Measurements from ENCODE around the gene LRRC3.

LRRC3 gene

DNA sequence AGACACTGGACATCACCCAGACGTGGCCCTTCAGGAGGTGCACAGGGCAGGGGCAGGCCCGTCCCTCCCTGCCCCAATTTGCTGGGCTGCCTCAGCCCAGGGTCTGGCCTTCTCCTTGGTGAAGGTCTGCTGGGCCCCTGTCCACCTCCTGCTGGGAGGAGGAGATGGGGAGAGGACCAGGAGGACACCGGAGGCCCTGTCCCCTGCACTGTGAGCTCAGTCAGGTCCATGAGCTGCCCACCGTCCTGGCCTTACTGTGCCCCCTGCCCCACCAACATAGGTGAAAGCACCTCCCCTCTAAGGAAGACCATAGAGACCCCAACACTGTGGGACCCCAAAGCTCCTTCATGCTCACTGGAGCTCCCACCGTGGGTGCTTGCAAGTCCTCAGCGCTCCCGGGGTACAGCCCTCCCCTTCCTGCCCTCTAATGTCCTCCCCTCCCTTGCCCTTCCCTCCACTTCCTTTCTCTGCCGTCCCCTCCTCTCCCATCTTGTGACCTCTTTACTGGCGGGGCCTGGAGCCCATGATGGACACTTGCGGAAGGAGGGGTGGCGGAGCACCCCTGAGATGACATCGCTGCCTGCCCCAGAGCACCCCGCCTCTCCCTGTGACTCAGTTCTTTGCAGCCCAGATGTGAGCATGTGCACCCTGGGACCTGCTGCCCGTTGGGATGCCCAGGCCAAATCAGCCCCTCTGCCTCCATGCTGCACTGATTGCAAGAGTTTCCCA, 4.6 kb downstream of the LRRC3 start:
- DNase-seq, result no peak

DNA sequence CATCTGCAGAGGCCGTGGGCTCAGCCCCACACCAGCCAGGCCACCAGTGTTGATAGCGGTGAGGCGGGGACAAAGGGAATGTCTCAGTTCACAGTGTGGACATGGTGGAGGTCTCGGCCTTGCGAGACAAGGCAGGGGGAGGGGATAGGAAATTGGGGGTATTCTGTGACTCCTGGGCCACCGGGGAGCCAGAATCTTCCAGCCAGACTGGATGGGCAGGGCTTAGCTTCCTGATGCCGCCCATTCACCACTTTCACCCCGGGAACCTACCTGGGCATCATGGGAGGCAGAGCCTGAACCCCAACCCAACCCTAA, 5.1 kb downstream of the LRRC3 start:
- no peak for DNase-seq

DNA sequence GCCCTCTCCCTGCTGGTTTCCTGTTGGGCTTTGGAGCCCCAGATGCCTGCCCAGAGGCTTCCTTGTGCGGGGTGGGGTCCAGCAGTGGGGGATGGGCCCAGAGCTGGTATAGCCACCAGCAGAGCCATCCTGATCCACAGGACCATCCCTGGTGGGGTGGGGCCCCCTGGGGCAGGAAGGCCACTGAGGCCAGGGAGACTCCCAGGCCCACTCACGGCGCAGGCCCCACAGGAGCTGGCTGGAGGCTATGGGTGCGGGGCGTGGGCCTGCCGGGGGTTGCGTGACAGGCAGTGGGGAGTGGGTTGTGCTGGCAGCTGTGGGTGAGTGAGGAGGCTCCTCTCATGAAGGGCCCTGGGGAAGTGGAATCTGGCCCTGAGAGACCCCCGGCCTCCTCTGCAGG, 5.7 kb downstream of the LRRC3 start:
- DNase-seq, result no peak

DNA sequence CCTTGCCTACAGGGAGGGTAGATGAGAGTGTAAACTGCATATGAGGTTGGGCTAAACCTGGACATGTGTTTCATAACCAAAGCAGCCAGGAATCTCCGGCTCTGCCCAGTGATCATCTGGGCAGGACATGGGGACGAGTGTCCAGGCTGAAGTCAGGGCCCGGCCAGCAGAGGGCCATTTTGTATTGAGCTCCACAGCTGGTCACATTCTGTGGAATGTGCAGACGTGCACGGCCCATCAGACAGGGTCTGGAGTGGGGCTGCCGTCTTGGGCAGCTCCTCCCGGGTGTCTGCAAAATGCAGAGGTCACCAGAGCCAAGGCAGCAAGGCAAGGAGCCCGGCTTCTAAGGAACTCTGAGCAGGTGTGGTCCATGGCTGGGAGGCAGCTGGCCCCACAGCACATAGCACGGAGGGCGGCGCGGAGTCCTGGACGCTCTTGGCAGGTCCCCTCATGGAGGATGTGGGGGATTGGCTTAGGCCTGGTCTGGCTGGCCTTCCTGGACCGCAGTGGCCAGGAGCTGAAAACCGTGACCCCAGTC, 6.2 kb downstream of the LRRC3 start:
- no peak for DNase-seq

DNA sequence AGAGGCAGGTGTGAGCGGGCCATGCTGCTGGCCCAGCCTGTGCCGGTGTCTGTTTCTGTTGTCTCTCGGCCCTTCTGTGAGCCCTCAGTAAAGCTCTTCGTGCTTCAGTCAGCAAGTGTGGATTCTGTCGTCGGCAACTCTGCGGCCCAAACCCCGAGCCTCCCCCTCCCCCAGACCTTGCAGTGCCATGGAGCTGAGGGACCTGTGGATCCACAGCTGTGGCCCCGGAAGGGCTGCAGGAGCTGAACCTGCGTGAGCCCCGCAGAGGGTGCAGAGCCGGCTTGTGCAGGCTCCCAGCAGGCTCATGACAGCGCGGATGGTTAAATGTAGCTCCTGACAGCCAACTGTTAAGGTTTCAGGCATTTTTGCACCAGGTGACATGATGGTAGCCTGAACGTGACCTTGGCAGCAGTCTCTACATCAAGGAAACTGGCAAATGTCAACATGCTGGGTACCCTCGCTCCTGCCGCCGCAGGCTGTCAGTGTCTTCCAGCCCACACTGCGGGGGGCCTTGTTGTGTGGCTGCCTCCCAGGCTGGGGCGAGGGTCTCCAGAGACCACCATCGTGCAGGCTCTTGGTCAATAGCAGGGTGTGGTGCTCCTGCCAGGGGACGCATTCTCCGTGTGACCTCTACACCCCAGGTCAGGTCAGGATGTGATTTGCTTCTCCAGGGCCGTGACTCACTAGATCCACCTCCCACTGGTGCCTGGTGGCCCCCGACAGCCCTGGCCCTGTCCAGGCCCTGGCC, 7.0 kb downstream of the LRRC3 start:
- no peak for DNase-seq

DNA sequence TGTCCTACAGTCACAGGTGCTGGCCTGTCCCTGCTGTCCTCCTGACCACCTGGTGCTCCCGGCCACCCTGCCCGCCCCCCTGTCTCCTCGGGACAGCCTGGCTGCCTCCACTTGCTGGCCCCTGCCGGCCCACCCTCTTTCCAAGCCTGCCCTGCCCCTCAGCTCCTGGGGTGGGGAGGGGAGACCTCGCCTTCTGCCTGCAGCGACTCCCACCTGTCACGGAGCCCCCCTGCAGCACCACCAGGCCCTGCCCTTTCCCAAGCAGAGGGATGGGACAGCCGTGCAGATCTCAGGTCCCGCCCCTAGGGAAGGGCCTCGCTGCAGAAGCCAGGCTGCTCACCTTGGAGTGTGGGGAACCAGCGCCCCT, 7.5 kb downstream of the LRRC3 start:
- DNase-seq, result no peak

DNA sequence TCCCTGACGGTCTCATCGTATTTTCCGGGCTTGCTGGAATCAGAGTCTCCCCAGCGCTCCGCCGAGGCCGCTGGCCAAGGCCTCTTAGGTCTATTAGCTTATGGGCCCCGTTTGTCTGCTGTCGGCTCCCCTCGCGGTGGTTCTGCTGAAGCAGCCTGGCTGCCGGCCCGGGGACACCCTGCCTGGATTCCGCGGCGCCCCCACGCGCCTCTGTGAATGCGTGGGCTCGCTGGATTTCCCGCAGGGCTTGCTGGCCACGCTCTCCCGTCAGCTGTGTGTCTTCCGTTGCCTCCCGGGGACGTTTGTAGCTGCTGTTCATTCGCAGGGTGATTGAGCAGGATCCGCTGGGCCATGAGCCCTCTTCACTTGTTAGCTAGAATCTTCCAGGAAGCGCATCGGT, 8.4 kb downstream of the LRRC3 start:
- DNase-seq, result no peak

DNA sequence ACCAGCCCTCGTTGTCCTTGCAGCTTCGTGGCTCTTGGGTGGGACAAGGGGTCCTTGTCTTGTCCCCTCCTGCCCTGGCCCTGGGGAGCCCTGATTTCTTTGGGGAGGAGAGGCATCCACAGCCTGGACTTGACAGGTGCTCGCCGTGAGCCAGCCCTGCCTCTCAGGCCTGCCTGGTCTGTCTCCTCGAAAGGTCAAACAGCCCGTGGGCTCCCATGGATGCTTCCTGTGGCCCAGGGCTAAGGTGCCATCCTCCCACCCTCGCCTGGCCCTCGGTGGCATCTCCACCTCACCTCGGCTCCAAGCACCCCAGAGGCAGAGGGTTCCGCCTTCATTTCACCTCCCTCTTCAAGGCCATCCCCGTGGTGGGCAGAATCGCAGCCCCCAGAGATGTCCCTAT, 9.0 kb downstream of the LRRC3 start:
- no peak for DNase-seq

DNA sequence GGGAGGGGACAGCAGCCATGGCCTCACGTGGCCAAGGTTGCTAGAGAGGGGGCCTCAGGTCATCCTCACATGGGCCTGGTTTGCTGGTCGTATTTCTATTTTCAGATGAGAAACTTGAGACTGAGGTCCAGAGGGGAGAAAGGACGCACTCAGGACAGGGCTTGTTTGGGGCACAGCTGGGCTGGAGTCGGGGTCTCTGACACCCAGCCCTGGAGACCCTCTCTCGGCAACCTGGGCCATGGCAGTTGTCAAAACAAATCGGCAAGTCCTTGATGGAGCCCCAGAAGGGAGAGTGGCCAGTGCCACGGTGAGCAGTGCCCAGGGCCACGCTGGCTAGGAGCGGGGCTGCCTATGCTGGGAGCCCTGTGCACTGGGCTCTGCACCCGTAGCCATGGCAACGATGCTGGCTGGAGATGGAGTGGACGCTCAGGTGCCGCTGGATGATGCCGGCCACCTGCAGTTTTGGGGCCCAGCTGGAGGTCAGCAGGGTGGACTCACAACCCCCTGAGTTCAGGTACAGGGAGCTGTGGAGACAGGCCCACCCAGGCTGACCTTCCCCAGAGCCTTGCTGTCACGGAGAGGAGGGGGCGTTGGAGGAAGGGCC, 11.1 kb downstream of the LRRC3 start:
- no peak for DNase-seq

DNA sequence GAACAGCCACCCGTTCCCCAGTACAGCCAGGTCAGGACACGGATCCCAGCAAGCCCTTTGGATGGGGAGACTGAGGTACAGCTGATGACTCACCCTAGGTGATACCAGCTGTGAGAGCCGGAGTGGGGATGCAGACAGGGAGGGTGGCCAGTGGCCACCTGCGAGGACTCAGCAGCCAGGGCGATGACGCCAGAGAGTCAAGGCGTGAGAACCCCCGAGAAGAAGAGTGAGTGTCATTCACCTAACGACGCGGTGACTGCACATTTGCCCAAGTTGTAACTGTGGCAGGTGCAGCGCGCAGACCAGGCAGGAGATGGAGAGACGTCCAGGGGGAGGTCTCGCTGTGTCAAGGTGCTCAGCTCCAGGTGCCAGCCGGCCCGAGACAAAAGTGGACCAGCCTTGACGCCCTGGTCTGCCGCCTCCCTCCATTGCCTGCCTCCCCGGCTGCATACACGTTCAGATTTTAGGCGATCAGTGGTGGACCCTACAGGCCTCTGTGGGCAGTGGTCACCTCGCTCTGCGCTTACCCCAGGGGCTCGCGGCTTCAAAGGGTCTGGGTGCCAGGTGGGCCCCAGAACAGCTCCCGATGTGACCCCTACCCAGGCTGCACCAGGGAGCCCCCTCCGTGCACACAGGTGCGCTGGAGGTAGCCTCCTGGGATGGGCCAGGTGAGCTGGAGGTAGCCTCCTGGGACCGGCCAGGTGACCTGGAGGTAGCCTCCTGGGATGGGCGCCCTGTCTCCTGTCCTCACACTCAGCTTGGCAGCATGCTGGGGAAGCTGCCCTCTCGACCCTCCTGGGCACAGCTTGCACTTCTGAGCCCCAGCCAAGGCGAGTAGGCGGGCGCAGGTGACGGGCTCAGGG, 11.9 kb downstream of the LRRC3 start:
- no peak for DNase-seq

DNA sequence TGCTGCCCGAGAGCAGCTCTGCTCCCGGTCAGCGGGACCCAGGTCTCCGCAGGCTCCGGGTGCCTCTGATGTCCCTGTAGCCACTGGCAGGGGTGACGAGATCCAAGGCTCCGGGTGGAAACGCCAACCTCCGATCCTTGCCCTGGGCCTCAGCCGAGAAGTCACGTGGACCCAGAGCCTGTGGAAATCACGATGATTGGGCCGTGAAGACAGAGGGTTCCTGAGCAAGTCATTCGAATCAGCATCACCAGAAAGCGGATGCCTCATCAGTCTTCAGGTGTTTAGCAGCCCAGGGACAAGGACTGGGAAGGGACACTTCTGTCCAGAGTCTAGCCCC, 12.5 kb downstream of the LRRC3 start:
- no peak for DNase-seq

DNA sequence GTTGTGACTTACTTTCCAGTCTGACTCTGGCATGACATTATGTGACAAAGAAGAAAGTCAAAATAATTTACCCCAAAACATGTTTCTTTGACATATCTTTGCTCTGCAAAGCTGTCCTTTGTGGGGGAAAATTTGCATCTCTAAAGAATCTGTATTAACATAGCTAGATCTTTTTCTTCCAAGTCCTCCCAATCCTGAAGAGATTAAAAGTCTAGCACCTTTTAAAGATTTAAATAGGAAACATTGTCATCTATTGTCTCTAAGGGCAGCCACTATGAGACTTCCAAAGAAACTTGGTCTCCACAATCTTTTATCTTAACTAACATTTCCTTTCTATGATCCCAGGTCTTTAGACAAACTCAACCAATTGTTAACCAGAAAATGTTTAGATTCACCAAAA, 16.0 kb downstream of the LRRC3 start:
- DNase-seq, result no peak

DNA sequence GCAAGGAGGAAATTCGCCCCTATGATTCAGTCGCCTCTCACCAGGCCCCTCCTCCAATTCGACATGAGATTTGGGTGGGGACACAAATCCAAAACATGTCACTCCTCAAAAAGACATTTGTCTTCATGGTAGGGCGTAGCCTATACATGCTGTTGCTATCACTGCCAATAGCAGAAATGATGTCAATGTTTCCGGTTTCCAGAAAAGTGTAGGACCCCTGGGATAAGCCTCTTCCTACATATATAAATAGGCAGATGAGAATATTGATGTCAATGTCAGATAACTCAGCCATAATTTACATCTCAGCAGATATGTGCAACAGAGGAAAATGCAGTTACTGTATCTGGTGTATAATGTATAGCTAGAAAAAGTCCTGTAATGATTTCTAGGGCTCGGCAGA, 16.7 kb downstream of the LRRC3 start:
- no peak for DNase-seq

DNA sequence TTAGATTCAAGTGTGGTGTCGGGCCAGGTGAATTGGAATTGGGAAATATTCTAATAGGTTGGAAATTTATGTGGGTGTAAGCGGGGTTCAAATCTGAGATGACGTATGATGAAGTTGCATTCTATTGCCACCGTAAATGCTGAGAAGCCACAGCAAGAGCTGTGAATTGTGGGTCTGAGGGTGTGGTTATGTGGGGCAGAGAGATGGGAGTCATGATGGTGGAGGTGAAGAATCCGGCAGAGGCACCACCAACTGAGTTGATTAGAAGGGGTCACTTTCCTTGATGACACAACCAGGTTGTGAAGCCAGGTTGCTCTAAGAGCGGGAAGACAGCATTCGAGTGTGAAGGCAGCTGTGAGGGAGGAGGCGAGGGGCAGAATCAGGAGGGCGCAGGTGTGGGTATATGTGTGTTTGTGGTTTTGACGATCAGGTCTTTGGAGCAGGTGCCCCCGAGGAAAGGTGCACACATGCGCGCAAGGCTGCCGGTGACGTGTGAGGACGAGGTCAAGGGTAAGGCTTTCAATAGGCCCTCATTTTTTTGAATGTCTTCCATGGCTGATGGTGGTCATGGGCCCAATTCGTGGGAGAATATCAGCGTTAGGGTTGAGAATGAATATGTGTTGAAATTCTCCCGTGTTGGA, 18.7 kb downstream of the LRRC3 start:
- DNase-seq, result no peak

DNA sequence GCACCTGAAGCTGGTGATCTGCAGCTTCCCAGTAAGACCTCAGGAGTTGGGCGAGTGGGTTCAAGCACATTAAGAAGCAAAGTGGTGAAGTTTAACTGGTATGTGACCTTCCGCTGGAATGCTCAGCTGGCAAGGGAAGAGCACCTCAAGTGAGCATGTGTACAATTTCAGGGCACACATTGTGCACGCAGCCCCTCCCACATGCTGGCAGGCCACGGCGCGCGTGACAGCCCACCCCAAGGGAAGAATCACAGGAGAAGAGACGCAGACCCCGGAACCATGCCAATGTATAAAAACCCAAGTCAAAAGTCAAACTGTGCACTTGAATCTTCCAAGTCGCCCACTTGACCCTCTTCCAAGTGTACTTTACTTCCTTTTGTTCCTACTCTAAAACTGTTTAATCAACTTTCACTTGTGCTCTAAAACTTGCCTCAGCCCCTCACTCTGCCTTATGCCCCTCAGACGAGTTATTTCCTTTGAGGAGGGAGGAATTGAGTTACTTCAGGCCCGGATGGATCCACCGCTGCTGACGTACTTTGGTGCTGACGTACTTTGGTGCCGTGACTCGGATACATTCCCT, 20.0 kb downstream of the LRRC3 start:
- no peak for DNase-seq

DNA sequence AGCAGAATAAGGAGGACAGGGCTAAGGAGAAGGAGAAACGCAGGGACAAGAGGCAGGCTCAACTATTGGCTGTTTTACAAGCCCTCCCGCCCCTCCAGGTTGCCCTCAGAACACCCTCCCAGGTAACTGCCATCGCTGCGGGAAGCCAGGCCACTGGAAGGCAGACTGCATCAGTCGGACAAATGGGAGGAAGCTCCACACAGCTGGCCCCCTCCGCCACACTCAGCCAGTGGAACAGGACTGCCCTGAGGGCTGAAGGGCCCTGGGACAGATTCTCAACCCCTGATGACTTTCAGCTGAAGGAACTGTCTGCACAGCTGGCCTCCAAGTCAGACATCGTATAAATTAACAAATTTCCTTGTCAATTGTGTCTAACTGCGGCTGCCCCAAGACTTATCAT, 21.8 kb downstream of the LRRC3 start:
- no peak for DNase-seq

DNA sequence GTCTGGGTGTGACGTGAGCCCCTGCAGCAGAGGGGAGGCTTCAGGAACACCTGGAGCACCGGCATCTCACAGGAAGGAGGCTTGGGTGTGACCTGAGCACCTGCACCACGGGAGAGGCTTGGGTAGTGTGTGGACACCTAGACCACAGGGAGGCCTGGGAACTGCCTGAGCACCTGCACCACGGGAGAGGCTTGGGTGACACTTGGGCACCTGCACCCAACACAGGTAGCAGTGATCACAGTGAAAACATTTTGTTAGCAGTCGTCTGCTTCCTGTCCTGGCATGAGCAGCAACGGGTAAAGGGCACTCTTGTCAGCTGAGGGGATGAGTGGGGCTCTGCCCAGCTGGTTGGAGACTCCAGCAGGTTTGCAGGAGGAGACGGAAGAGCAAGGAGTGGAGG, 22.4 kb downstream of the LRRC3 start:
- DNase-seq, result no peak

DNA sequence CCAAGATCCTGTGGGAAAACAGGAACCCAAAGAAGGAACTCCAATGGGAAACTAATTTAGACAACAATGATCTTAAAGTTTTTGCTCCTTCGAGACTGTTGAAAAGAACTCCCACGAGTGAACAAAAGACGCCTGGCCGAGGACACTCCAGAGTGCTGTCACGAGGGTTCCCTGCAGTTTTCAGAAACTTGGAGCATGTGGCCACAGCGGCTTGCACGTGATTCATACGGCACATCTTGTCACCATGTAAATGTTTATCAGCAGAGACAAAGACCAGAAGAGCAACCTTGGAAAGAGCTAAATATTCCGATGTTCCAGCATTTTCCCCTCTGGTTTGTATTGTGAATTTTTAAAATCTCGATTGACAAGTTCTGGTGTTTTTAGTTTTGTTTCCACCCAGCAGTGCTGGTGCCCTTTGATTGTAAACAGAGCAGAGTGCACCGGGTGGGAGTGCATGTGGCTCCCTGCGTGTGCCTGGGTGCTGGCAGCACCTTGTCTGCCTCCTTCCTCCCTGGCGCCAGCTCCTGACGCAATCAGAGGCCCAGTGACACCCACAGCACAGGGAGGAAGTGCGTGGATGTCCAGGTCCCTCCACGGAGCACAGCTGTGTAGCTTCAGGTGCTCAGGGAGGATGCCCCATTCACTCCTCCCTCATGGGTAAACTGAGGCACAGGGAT, 23.0 kb downstream of the LRRC3 start:
- no peak for DNase-seq

DNA sequence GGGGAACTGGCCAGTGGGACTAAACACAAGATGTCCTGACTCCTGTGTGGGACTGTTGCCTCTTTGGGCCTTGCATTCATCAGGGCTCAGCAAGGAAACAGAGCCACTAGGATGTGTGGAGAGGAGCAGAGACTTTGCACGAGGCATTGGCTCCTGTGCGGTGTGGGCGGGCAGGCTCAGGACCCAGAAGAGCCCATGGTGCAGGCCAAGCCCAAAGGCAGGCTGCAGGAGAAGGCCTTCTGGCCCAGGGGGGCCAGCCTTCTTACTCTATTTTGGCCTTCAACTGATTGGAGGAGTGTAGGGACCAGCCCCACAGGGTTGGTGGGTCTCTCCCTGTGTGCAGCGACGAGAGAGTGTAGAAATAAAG, 23.5 kb downstream of the LRRC3 start:
- DNase-seq, result no peak

DNA sequence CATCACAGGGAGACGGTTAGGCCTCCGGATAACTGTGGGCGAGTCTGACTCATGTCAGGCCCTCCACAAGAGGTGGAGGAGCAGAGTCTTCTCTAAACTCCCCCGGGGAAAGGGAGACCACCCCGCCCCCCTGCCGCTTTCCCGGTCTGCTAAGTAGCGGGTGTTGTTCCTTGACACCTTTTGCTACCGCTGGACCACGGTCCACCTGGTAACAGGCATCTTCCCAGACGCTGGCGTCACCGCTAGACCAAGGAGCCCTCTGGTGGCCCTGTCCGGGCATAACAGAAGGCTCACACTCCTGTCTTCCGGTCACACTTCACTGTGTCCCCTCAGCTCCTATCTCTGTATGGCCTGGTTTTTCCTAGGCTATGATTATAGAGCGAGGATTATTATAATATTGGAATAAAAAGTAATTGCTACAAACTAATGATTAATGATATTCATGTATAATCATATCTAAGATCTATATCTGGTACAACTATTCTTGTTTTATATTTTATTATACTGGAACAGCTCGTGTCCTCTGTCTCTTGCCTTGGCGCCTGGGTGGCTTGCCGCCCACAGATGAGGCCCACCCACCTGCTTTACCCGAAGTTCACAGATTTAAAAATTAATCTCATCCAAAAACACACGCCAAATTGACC, 24.4 kb downstream of the LRRC3 start:
- peak; percentile 59 for DNase-seq
